ENCODE measurements around the gene KPNA6. TPM values are rescaled to one million over a fixed set of nuclear protein-coding genes. Genes with fewer than 3 reads are reported as not detected.
A peak's percentile ranks its signal among the peaks of the same experiment; 100 is the strongest.

Gene KPNA6
- total and polyA plus RNA-seq, 2 of the 13 experiments (the other 11 are each of a cell fraction or from before 2014, with no cell fraction given), result 22.0 to 47.5 TPM

DNA sequence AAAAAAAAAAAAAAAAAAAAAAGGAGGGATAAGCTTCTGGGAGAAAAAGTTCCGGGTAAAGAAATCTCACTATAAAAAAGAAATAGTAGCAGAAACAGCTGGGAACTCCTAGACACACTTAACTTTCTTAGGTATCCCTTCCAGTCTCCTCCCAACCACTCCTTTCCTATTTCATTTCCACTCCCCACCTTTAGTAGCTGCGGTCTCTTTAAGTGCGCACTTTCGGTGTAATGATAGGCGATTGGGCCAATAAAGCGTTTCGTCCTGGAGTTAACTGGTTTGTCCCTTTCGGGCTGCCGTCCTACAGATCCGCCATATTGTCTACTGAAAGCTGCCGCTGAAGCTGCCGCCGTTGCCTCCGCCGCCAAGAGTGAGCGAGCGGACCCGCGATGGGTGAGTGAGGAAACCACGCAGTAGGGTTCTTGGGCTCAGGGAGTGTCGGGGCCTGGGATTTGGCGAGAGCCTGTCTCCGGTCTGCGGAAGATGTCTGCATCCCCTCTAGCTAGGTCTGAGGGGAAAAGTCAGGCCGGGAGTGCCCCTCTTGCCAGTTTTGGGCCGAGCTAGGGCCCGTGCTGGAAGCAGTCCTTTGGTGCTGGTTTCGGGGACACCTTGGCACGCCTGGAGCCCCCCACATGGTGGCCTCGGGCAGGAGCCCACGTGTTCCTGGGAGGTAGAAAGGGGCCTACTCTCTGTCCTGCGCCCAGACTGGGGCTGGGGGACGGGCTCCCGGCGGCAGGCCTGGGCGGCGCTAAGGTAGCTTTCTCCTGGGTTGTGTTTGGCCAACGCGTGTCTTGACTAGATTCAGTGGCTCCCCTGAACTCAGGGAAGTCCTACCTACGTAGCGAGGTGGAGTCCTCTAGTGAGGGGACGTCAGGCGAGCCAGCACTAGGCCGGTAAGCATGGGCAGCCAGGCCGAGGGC lies at the start of gene KPNA6 (continued):
- TF ChIP-seq, protein P1, sequence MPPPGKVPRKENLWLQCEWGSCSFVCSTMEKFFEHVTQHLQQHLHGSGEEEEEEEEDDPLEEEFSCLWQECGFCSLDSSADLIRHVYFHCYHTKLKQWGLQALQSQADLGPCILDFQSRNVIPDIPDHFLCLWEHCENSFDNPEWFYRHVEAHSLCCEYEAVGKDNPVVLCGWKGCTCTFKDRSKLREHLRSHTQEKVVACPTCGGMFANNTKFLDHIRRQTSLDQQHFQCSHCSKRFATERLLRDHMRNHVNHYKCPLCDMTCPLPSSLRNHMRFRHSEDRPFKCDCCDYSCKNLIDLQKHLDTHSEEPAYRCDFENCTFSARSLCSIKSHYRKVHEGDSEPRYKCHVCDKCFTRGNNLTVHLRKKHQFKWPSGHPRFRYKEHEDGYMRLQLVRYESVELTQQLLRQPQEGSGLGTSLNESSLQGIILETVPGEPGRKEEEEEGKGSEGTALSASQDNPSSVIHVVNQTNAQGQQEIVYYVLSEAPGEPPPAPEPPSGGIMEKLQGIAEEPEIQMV (CRISPR knock-in tag; IDR thresholded peaks at IDR 0.05; ENCODE audit: low read depth), result 0 out of 2 replicates have a peak, but pooled peaks have one; percentile 11
- no peak for TF ChIP-seq TOE1 (CRISPR knock-in tag; IDR thresholded peaks at IDR 0.05)
- TF ChIP-seq, protein P2, sequence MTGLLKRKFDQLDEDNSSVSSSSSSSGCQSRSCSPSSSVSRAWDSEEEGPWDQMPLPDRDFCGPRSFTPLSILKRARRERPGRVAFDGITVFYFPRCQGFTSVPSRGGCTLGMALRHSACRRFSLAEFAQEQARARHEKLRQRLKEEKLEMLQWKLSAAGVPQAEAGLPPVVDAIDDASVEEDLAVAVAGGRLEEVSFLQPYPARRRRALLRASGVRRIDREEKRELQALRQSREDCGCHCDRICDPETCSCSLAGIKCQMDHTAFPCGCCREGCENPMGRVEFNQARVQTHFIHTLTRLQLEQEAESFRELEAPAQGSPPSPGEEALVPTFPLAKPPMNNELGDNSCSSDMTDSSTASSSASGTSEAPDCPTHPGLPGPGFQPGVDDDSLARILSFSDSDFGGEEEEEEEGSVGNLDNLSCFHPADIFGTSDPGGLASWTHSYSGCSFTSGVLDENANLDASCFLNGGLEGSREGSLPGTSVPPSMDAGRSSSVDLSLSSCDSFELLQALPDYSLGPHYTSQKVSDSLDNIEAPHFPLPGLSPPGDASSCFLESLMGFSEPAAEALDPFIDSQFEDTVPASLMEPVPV (CRISPR knock-in tag; IDR thresholded peaks at IDR 0.05), result peak; percentile 91; the same call in 1 of the 2 replicates
- no peak for TF ChIP-seq MTF1 (CRISPR knock-in tag; IDR thresholded peaks at IDR 0.05)
- TF ChIP-seq, protein P3, sequence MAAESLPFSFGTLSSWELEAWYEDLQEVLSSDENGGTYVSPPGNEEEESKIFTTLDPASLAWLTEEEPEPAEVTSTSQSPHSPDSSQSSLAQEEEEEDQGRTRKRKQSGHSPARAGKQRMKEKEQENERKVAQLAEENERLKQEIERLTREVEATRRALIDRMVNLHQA (CRISPR knock-in tag; IDR thresholded peaks at IDR 0.05), result no peak
- TF ChIP-seq MYNN (CRISPR knock-in tag; IDR thresholded peaks at IDR 0.05; ENCODE audit: low read depth), result peak; percentile 75; the same call in 1 of the 2 replicates
- TF ChIP-seq, protein P4, sequence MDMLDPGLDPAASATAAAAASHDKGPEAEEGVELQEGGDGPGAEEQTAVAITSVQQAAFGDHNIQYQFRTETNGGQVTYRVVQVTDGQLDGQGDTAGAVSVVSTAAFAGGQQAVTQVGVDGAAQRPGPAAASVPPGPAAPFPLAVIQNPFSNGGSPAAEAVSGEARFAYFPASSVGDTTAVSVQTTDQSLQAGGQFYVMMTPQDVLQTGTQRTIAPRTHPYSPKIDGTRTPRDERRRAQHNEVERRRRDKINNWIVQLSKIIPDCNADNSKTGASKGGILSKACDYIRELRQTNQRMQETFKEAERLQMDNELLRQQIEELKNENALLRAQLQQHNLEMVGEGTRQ (IDR thresholded peaks at IDR 0.05; ENCODE audit: low read depth, low read length), result no peak
- TF ChIP-seq, protein P4 (CRISPR knock-in tag; IDR thresholded peaks at IDR 0.05; ENCODE audit: borderline replicate concordance), result no peak
- TF ChIP-seq, protein P5, sequence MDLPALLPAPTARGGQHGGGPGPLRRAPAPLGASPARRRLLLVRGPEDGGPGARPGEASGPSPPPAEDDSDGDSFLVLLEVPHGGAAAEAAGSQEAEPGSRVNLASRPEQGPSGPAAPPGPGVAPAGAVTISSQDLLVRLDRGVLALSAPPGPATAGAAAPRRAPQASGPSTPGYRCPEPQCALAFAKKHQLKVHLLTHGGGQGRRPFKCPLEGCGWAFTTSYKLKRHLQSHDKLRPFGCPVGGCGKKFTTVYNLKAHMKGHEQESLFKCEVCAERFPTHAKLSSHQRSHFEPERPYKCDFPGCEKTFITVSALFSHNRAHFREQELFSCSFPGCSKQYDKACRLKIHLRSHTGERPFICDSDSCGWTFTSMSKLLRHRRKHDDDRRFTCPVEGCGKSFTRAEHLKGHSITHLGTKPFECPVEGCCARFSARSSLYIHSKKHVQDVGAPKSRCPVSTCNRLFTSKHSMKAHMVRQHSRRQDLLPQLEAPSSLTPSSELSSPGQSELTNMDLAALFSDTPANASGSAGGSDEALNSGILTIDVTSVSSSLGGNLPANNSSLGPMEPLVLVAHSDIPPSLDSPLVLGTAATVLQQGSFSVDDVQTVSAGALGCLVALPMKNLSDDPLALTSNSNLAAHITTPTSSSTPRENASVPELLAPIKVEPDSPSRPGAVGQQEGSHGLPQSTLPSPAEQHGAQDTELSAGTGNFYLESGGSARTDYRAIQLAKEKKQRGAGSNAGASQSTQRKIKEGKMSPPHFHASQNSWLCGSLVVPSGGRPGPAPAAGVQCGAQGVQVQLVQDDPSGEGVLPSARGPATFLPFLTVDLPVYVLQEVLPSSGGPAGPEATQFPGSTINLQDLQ (CRISPR knock-in tag; IDR thresholded peaks at IDR 0.05), result no peak
- TF ChIP-seq, protein P6, sequence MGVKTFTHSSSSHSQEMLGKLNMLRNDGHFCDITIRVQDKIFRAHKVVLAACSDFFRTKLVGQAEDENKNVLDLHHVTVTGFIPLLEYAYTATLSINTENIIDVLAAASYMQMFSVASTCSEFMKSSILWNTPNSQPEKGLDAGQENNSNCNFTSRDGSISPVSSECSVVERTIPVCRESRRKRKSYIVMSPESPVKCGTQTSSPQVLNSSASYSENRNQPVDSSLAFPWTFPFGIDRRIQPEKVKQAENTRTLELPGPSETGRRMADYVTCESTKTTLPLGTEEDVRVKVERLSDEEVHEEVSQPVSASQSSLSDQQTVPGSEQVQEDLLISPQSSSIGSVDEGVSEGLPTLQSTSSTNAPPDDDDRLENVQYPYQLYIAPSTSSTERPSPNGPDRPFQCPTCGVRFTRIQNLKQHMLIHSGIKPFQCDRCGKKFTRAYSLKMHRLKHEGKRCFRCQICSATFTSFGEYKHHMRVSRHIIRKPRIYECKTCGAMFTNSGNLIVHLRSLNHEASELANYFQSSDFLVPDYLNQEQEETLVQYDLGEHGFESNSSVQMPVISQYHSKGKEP (CRISPR knock-in tag; IDR thresholded peaks at IDR 0.05), result 0 out of 2 replicates have a peak, but pooled peaks have one; percentile 44
- TF ChIP-seq, protein P7, sequence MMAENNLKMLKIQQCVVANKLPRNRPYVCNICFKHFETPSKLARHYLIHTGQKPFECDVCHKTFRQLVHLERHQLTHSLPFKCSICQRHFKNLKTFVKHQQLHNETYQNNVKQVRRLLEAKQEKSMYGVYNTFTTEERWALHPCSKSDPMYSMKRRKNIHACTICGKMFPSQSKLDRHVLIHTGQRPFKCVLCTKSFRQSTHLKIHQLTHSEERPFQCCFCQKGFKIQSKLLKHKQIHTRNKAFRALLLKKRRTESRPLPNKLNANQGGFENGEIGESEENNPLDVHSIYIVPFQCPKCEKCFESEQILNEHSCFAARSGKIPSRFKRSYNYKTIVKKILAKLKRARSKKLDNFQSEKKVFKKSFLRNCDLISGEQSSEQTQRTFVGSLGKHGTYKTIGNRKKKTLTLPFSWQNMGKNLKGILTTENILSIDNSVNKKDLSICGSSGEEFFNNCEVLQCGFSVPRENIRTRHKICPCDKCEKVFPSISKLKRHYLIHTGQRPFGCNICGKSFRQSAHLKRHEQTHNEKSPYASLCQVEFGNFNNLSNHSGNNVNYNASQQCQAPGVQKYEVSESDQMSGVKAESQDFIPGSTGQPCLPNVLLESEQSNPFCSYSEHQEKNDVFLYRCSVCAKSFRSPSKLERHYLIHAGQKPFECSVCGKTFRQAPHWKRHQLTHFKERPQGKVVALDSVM (CRISPR knock-in tag; IDR thresholded peaks at IDR 0.05), result 0 out of 2 replicates have a peak, but pooled peaks have one; percentile 27
- no peak for TF ChIP-seq ZNF570 (CRISPR knock-in tag; IDR thresholded peaks at IDR 0.05; ENCODE audit: borderline replicate concordance)
- TF ChIP-seq ZNF30 (CRISPR knock-in tag; IDR thresholded peaks at IDR 0.05), result peak; percentile 68; the same call in 1 of the 2 replicates
- peak; percentile 7; the same call in 1 of the 2 replicates for TF ChIP-seq BCL6 (CRISPR knock-in tag; IDR thresholded peaks at IDR 0.05)
